ENCODE data around the gene ACTBL2. TPM values are rescaled to one million over a fixed set of nuclear protein-coding genes. Genes with fewer than 3 reads are reported as not detected.
"Not testable (repeated sequence)": the region's sequence is repeated elsewhere in the genome, so short reads cannot be mapped to it uniquely, and the experiment has no call there.

ACTBL2 gene
- polyA plus RNA-seq, 3 donors, result 0.01 TPM; not detected in 2

- H3K27ac ChIP-seq (ENCODE audit: low read depth, low read length), result no peak overlapping the region
Measured at GRCh38 chr5:57497733-57498132, 15.1 kb upstream of the ACTBL2 start.

GRCh38 chr5:57495285-57496086, 12.9 kb upstream of the ACTBL2 start:
- WGBS, 3 donors, result 37 to 84% (median 37%) methylated on average over 6 of the region's 6 CpGs
- H3K27ac ChIP-seq (ENCODE audit: low read depth, low read length), result no peak overlapping the region

DNA sequence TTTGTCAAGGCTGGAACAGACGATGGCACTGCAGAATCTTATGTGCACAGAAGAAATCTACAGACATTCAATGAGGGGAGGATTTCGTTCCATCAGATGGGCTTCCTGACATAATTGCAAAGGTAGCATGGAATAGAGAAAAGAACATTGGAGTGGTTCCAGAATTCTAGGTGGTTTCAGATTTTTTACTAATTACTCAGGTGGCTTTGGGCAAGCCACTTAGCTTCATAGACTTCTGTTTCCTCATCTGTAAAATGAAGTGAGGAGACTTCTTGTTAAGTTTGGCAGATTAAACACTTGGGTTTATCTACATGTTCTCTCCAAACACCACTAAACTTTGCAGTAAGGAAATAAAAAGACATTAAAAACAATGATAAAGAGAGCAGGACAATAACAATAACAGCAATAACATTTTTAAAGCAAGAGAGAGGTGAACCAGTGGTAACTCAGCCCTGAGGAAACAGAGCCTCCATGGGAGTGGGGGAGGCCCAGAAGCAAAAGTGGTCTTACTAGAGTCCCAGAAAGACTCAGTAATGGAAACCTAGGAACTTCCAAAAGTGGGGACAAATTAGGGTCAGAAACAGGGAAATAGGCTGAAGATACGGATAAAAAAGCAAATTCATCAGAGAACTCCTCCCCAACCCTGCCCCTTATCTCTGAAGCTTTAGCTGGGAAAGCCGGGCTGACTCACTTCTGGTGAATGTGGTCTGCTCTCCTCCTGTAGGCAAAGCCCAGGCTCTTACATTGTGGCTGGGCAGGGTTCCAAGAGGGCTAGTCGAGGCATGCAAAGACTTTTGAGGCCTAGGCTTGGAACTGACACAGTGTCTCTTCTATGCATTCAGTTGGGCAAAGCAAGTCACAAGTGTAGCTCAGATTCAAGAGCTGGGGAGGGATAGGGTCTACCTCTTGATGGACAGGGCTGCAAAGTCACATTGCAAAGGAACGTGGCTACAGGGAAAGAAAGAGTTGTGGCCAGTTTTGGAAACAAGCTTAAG, 11.8 kb upstream of the ACTBL2 start:
- no peak overlapping the region for H3K27ac ChIP-seq (ENCODE audit: low read depth, low read length)
- WGBS, 3 donors, result 48 to 59% (median 57%) methylated on average over 6 of the region's 6 CpGs

- H3K27ac ChIP-seq (ENCODE audit: low read depth, low read length), result no peak overlapping the region
- 57 to 84% (median 66%) methylated on average over 1 of the region's 1 CpG for WGBS, 3 donors
Measured at GRCh38 chr5:57493034-57493433, 10.4 kb upstream of the ACTBL2 start.

DNA sequence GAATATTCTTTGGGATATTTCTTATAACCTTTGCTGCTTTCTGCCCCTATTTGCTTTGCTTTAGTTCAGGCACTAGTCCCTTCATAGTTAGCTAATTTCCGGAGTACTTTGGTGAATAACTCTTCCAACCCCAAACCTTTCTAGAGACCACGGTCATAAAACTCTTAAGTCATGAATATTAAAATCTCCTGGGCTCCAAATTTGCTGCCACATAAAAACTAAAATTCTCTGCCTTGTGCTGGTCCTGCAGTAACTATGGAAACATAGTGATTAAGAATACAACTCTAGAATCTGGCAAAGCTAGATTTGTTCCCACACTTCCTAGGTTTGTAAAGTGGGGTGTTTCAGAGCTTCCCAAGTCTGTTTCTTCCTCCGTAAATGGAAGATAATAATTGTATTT, 10.0 kb upstream of the ACTBL2 start:
- no peak overlapping the region for H3K27ac ChIP-seq (ENCODE audit: low read depth, low read length)
- 88 to 93% (median 91%) methylated on average over 3 of the region's 3 CpGs for WGBS, 3 donors

- WGBS, 3 donors, result 92 to 95% (median 93%) methylated on average over 5 of the region's 5 CpGs
Measured at GRCh38 chr5:57491369-57491965, 8.9 kb upstream of the ACTBL2 start.

DNA sequence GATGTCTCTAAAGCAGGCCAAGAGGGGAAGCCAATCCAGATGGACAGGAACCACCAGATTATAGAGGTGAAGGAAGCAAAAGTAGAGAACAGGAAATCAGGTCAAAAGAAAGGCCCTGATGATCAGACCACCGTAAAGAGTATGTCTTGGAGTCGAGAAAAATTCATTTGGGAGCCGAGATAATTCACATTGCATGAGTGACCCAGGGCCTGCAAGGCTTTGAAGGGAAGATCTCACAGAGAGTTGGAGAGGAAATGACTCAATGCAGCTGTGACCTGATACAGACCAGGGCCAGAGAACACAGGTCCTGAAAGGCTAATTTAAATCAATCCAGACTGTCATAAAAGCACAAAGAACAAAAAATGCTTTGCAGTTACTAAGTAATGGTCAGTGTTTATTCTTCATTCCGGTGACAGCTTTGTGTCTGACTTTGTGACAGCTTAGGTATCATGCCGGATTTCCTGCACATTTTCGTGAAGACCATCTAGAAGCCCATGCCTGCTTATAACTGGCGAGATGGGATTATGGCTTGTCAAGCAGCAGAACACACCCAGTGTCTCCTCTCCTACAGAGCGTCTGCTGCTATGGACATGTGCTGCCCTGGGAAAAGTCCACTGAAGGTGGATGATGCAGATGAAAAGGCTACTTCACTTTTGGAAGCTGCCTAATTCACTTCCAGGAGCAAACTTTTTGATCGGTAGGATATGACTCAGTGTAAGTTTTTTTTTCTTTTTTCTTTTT, 5.8 kb upstream of the ACTBL2 start:
- H3K27ac ChIP-seq (ENCODE audit: low read depth, low read length), result no peak overlapping the region
- WGBS, 3 donors, result 52 to 81% (median 55%) methylated on average over 9 of the region's 9 CpGs

More at GRCh38 chr5:57491369-57491965, 8.9 kb upstream of the ACTBL2 start:
- no peak overlapping the region for H3K27ac ChIP-seq (ENCODE audit: low read depth, low read length)

DNA sequence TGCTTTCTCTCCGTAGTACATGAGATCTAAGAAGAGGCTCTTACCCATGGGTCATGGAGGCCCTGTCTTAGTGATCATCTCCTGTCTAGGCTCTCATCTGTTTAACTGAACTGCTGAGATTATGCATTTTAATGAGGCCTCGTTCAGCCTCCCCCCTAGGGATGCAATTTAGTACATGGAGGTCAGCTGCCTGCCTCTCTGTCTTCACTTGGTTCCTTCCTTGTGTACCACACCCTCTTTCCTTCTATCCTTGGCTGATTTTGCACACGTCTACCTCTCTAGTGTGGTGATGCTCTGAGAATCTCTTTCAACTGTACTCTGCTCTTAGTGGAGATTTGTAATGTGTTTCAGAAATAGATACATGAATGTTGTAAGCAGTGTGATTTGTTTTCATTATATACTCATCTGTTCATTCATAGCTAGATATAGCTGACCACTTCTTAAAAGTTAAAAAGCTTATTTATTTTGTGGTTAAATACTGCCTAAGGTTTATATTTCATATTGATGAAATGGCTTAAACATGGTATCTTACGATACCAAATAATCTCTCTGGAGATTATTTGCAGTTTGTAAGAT, 3.5 kb upstream of the ACTBL2 start:
- no peak overlapping the region for H3K27ac ChIP-seq (ENCODE audit: low read depth, low read length)
- WGBS, 3 donors, result 74 to 83% (median 83%) methylated on average over 4 of the region's 4 CpGs

DNA sequence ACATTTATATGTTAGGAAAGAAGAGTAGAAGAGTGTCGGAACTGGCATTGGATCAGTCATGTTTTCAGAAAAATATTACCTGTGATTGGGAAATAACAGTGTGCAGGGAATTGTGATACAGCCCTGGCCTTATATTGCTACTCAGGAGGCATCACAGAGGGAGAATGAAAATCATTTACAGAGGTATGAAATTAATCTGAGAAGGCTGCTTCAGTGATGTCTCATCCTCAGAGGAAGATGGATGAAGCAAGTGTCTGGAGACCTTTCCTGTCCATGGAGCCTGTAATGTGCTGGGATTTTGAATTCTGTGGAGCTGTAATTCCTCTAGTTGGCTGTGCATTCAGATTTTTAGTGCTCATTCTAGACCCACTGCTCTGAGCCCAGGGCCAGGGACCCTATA, 3.8 kb downstream of the ACTBL2 start:
- H3K27ac ChIP-seq (ENCODE audit: low read depth, low read length), result no peak overlapping the region
- 96 to 100% (median 97%) methylated on average over 1 of the region's 1 CpG for WGBS, 3 donors

- no peak overlapping the region for H3K27ac ChIP-seq (ENCODE audit: low read depth, low read length)
Measured at GRCh38 chr5:57476601-57477056, 6.0 kb downstream of the ACTBL2 start.

GRCh38 chr5:57470339-57470738, 12.3 kb downstream of the ACTBL2 start:
- 41 to 64% (median 48%) methylated on average over 1 of the region's 1 CpG for WGBS, 3 donors
- H3K27ac ChIP-seq (ENCODE audit: low read depth, low read length), result no peak overlapping the region

GRCh38 chr5:57468481-57469163, 14.0 kb downstream of the ACTBL2 start:
- no peak overlapping the region for H3K27ac ChIP-seq (ENCODE audit: low read depth, low read length)
- WGBS, 3 donors, result 79 to 95% (median 86%) methylated on average over 5 of the region's 5 CpGs

DNA sequence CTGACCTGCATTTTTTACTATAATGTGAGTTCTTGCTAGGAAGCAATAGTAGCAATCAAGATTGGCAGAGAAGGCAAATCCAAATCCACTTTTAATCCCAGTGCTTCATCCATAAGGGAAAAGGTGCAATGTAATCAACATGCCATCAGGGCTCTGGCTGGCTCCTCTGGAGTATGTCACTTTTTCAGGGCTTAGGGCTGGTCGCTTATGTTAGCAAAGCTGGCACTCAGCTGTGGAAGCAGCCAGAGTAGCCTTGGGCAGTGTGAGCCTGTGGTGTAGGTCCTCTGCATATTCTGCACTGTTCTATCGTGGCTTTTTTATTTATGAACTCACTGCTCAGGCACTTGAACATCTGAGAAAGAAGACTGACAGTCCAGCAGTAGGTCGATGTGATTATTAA, 16.1 kb downstream of the ACTBL2 start:
- WGBS, 3 donors, result 51 to 70% (median 60%) methylated on average over 3 of the region's 3 CpGs
- no peak overlapping the region for H3K27ac ChIP-seq (ENCODE audit: low read depth, low read length)

DNA sequence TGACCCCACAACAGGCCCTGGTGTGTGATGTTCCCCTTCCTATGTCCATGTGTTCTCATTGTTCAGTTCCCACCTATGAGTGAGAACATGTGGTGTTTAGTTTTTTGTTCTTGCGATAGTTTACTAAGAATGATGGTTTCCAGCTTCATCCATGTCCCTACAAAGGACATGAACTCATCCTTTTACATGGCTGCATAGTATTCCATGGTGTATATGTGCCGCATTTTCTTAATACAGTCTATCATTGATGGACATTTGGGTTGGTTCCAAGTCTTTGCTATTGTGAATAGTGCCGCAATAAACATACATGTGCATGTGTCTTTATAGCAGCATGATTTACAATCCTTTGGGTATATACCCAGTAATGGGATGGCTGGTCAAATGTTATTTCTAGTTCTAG, 22.6 kb downstream of the ACTBL2 start:
- 93 to 96% (median 95%) methylated on average over 3 of the region's 3 CpGs for WGBS, 3 donors
- H3K27ac ChIP-seq (ENCODE audit: low read depth, low read length), result not testable (repeated sequence)

- no peak overlapping the region for H3K27ac ChIP-seq (ENCODE audit: low read depth, low read length)
Measured at GRCh38 chr5:57458443-57458842, 24.2 kb downstream of the ACTBL2 start.

DNA sequence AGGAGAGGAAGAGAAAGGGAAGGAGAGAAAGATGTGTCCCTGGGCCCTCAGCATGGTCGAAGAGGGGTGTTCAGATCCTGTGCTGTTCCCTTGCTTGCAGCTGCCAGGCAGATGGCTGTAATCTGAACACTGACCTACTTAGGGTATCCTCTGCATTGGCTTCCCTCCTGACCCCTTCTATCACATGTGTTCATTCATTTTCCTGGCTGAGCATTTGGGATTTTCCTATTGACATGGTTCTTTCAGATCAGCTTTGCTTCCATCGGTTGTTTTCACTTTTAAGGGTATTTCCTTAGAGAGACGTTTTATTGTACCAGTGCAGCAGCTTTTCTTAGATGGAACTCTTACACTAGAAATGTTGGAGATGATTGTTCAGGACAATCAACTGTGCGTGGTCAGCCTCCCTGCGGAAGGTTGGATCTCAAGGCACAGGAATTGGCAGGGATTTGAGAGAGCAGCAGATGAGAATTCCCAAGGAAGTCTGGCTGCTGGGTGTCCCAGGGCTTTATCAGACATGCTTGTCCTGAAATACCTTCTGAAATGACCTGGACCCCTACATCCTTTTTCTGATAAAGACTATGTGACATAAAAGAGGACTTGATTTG, 26.0 kb downstream of the ACTBL2 start:
- 61 to 71% (median 69%) methylated on average over 5 of the region's 5 CpGs for WGBS, 3 donors
- no peak overlapping the region for H3K27ac ChIP-seq (ENCODE audit: low read depth, low read length)

Data from adipose tissue (tissue), 3 donors.